HL-60/S4 (cell line): ENCODE measurements around the gene ELK3.

ENCODE experiments used
- in situ Hi-C: fragments of 300-500 bp; cut with MboI; formaldehyde crosslinking; loops from 2 replicates; pipeline ENCODE4 v1.14.3; 2022; ENCODE audit warnings: low sequenced_read_pairs

Gene ELK3

DNA sequence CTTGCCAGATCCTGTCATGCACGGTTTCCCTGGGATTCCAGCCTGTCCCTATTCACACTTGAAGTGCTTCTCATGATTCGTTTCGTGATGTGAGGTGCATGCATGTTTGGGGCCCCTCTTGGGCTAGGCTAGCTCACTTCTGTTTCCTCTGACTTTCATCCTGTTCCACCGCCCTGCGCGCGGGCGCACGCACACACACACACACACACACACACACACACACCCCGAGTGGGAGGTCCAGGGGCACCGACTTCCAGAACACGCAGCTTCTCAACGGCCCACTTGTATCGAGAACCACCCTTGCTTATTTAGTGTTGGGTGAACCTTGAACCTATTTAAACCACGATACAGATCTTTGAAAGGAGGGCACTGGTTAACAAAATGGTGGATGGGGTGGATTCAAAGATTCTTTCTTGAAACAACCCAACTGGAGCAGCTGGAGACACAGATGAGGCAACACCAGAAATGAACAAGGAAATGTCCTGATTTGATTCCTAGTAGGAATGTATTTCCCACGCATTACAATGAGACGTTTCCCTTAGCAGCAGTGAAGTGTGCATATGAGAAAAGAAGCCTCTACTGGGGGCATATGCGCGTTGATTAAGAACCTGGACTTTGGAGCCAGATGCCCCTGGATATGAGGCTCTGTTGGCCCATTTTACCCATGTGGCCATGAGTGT is 16.3 kb downstream of the ELK3 start:
- in situ Hi-C loops: loop anchor here (10.0 kb wide), 1 partner anchor 304 kb away; no protein-coding TSS in a partner anchor

DNA sequence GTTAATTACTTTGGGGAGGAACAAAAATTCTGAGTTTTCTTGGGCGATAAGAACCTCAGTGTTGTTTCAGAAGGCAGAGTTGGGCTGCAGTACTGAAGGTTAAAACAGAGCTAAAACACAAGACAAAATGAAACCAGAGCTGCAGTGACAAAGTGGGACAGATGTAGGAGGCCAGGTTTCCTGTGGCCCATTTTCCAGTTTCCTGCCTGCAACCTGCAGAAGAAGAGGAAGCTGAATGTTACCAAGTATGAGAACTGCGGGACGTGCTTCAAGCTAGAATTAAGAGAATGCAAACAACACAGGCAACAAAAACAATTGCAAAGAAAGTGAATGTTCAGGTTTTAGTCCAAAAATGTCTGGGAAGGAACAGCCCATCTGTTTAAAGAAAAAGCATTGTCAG is 17.8 kb downstream of the ELK3 start:
- in situ Hi-C loops: loop anchor here (10.0 kb wide), 1 partner anchor 303 kb away; no protein-coding TSS in a partner anchor

DNA sequence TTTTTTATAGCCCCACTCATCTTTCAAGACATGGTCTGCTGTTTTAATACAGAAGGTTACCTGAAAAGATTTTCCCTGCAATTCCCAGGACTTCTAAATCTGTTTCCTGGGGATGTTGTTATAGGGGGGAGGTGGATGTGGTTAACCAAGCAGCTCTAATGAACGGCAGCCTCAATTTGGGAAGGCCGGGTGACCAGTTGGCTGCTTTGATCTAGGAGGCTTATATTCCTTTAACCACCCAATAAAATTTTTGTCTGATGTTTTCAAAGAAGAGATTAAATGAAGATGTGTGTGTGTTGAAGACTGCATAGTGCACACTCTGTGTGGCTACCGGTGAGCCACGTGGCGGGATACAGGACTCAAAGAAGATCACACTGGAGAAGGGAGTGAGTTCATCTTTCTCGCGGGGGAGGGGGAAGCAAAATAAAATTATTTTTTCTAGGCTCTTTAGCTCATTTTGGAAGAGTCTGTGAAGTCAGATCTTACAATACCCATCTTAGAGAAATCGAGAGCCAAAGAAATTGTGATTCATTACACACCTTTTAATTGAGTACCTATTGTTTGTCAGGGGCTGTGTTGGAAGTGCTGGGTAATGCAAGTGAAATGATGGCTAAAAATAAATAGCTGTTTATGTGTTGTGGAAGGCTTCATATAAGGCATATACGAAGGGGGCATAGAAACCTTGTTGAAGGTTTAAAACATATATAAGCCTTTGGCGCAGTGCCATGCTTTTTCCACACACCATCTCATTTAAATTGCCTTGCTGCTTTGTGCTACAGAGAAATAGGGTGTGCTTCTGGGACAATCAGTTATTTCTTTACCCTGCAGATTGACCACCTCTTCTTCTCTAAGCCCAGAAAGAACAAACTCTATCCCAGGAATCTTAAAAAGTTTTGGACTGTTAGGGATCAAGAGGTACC is 18.5 kb downstream of the ELK3 start:
- in situ Hi-C loops: loop anchor here (10.0 kb wide), 1 partner anchor 302 kb away; no protein-coding TSS in a partner anchor

DNA sequence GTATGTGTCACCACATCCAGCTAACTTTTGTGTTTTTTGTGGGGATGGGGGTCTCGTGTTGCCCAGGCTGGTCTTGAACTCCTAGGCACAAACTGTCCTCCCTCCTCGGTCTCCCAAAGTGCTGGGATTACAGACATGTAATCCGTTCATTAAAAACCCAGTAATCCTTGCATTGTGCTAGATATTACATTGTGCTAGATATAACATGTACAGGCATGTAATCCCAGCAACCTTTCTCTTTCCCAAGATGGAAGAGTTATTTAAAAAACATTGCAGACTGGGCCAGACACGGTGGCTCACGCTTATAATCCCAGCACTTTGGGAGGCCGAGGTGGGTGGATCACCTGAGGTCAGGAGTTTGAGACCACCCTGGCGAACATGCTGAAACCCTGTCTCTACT is 19.7 kb downstream of the ELK3 start:
- in situ Hi-C loops: loop anchor here (10.0 kb wide), 1 partner anchor 301 kb away; no protein-coding TSS in a partner anchor

DNA sequence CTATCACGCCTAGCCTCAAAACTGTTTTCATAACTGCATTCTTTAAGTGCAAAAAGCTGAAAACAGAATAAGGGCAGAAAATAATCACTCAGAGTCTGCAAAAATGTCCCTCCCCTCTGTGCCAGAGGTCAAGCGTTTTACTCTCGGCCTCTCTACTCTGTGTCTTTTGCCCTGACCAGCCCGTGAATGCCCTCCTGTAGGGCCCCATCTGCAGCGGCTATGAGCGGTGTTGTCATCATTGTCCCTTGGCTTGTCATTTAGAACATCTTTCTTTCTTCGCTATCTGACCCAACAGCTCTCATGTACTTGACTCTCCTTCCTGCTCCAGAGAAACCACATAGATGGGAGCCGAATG is 21.7 kb downstream of the ELK3 start:
- in situ Hi-C loops: loop anchor here (10.0 kb wide), 1 partner anchor 299 kb away; no protein-coding TSS in a partner anchor

DNA sequence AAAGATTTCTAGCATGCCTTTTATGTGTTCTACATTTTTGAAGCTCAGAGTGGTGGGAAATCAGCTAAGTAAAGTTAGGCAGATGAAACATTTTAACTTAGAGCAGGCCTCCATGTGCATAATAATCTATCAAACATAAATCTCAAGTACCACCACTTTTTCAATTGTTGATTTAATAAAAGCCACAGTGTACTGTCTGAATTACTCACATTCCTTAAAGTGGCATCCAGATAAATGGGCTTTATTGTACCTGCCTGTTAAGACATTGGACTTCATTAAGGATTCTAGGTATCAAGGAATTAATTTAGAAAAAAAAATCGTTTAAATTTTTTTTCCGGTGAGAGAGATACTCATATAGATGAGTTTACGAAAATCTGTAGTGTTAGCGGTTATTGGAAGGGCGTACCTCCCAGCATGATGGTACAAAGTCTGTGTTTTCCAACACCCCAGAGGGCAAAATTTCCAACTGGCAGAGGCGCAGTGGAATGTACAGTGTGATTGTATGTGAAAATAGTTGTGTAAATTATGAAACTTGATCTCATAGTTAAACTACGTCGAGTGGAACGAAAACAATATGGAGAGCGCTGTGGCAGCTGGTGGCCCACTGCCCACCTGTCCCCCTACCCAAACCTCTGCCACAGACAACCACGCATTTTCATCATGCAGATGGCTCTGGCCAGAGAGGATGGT is 25.0 kb downstream of the ELK3 start:
- in situ Hi-C loops: loop anchor here (10.0 kb wide), 1 partner anchor 296 kb away; no protein-coding TSS in a partner anchor

DNA sequence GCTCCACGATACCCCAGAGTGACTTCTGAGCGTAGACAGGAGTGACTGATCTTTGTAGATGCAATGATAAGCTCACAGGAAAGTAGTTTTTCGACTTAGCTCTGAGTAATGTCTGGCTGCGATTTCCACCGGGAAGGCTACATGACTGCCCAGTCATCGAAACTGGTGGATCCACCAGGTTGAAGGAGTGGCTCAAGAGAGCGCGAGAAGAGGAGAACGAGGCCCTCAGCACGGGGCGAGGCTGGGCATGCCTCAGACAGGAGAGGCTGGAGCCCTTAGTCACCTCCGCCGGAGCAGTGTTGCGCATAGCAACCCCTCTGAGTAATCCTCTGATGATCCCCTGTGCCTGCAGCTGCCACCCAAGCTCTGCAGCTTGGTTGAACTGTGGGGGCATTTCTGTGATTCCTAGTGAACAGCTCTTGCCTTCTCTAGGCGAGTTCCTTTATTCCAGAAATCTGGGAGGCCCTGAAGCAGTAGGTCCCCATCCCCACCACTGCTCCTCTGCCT is 25.6 kb downstream of the ELK3 start:
- in situ Hi-C loops: loop anchor here (10.0 kb wide), 1 partner anchor 295 kb away; no protein-coding TSS in a partner anchor

DNA sequence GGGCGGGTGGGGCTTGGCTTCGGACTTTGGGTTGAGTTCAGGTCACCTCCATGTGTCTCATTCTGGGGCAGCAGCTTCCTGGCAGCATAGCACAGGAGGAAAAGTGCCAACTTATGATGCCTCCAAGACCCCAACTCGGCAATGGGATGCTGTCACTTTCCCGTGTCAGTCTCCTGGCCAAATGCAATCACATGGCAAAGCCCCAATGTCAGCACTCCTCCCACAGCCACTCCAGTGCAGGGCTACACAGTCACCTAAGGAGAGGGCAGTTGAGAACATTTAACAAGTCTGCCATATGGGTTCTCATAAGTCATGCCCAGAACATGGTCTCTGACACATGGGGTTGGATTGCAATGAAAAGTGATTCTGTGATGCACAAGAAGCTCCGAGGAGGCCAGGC is 26.7 kb downstream of the ELK3 start:
- in situ Hi-C loops: no loop called here

DNA sequence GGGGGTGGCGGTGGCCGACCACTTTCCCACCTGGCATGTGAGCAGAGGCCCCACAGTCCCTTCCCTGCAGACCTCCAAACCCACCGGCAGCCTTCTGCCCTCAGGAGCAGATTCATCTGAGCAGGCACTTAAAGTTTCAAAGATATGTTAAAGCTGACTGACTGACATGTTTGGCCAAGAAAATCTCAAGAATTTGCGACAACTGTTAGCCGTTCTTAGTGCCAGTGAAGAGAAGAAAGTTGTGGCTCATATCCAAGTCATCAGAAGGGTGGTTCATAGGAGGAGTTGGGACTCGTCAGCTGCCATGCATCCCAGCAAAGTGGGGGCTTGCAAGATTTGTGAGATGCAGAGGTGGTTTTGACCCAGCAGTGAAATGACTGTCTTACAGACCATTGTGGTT is 27.2 kb downstream of the ELK3 start:
- in situ Hi-C loops: no loop called here

DNA sequence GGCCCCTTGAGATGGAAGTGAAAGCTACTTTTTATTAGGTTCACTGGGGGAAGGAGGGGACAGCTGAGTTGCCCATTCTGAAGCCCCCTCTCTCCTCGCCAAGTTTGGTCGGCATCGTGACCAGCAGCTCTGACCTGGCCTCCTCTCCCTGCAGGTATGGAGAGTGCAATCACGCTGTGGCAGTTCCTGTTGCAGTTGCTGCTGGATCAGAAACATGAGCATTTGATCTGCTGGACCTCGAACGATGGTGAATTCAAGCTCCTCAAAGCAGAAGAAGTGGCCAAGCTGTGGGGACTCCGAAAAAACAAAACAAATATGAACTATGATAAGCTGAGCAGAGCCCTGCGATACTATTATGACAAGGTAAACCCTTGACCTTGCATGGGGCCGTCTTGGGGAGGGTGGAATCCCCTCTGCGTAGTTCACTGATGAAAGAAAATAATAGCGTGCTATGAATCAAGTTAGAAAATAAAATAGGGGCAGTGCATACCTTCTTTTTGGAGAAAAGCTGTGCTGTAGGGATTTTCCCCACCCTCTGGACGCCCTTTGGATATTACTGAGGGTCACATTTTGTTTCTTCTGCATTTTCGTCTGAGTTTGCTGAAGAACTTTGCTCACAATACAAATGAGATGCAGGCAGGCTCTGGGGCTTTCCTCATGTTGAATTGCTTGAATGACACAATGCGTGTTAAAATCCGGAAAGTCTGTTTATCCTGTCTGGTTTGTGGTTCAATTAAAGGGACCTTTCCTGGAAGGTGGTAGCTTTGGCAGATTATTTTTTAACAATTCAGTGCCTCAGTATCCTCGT is 29.4 kb downstream of the ELK3 start:
- in situ Hi-C loops: no loop called here

DNA sequence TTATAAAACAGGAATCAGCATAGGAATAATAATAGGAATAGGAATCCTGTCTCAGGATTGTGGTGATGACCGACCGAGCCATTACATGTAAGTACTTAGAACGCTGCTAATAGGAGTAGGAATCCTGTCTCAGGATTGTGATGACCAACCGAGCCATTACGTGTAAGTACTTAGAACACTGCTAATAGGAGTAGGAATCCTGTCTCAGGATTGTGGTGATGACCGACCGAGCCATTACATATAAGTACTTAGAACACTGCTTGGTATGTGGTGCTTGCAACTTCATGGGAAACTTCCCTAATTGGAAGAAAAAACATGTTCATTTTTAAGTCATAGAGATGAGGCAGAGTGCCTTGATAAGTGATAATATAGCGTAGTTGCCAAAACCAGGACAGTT is 30.0 kb downstream of the ELK3 start:
- in situ Hi-C loops: no loop called here

DNA sequence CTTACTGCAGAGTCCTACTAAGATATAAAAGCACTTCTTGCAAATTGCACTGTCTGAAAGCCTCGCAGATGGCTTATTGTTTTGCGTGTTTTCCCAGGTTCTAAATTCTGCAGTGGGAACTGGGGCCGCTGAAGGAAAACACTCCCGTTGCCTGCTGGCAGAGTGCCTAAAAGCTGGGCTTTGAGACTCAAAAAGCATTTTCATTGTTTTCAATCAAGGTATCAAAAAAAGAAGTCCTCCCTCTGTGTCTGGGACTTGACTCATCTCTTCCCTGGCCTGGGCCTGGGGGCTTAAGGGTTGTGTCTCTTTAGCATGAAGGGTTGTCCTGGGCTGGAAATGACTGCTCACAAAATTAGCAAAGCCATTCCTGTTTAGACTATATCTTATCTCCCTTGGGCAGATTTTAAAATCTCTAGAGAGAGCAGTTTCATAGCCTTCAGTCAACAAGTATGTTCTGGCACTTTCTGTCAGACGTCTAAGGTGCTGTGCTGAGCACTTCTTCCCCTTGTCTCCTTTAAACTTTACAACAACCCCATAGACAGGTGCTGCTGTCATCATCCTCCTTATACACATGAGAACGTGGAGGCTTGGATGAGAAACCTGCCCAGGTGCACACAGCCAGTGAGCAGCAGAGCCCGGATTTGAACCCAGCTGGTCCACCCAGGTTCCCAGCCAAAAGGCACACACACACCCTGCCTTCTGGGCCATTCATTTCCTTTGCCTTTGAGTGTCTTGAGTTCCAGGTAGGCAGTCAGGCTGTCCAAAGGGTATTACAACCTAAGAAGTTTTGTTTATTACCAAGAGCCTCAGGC is 31.1 kb downstream of the ELK3 start:
- in situ Hi-C loops: no loop called here

DNA sequence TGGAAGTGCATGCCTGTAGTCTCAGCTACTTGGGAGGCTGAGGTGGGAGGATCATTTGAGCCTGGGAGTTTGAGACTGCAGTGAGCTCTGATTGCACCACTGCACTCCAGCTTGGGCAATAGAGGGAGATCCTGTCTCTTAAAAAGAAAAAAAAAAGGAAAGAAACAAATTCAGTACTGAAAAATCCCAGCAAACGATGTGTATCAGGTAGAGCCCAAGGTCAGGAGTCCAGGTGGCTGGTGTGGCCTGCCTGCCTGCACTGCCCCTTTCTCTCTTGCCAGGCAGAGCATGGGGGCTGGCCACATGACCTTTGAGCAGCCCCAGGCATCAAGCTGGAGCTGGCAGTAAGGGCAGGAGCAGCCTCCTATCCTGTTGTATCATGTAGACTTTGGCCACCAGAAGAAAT is 31.8 kb downstream of the ELK3 start:
- in situ Hi-C loops: no loop called here

DNA sequence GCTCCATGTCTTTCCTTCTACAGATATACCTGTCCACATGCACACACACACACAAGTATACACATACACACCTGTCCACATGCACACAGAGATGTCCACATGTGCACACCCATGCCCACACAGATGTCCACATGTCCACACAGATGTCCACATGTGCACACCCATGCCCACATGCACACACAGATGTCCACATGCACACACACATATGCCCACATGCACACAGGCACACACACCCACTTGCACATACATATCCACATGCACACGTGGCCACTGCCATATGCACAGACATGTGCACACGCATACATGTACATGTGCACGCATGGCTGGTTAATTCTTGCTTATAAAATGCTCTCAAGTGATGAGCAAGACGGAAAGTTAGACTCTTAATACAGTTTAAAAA is 32.2 kb downstream of the ELK3 start:
- in situ Hi-C loops: no loop called here

DNA sequence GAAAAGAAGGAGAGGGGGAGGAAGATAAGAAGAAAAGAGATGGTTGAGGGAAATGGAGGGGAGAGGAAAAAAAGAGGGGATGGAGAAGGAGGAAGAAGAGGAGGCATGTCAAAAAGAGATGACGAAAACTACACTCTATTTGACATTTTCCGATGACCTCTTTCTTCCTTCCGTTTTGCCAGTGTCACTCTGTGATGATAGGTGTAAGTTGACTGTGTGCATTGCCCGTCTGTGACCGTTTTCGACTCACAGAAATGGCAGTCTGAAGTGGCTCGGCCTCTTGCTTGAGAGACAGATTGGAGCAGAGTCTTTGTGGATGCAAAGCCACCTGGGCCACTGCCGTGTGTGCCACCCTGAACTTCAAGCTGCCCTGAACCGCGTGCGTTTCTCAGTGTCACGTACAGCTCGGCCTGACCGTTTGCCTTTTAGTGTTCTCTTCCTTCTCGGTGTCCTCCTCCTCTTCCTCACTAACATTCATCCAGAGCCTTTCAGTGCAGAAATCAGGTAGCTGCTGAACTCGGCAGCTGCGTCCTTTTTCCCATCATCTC is 32.7 kb downstream of the ELK3 start:
- in situ Hi-C loops: no loop called here

DNA sequence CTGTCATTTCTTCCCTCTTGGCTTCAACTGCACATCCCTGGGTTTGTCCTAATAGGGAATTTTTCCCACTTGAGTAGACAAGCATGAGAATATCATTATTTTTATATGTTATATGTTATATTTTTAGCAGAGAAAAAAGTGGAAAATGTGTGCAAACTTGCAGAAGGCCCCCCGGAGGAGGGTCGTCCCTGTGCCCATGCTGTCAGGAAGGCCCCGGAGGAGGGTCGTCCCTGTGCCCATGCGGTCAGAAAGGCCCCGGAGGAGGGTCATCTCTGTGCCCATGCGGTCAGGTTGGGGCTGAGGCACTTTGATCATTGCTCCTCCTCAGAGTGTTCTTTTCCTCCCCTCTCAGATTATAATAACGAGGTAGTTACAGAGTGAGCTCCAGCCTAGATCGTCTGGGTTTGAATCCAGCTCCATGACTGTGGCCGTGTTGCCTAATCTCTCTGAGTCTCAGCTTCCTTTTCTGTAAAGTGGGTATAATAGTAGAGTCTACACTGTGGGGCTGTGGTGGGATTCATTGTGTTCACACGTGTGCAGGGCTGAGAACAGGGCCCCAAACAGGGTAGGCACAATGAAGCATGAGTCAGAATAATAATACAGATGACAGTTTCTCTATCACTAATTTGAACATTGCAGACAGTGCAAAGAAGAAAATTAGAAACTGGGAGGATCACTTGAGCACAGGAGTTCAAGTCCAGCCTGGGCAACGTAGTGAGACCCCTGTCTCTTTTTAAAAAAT is 33.4 kb downstream of the ELK3 start:
- in situ Hi-C loops: no loop called here

DNA sequence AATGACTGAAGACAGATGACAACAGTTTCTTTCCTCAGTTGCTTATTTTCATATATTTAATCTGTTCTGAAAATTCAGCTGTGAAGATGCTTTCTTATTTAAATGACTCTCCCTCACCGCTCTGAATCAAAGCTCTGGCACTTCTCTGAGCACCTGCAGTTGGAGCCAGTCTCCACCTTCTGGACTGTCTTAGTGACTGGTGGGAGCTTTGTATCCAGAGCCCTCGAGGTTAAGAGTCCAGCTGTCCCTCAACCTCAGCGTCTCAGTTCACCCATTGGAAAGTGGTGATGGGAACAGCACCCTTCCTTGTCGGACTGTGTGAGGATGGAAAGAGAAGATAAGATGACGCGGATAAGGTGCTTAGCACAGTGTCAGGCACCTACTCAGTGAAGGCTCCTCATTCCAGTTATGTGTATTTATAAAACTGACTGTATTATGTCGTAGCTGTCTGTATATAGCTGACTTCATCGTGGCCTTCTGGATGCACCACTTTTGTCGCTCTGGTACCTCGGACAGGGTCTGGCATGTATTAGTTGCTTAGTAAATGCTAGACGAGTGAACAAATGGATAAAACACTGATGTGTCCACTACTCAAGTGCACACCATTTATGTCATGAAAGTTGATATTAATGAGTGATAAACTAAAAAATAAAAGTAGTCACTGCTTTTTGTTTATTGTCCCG is 34.5 kb downstream of the ELK3 start:
- in situ Hi-C loops: no loop called here

DNA sequence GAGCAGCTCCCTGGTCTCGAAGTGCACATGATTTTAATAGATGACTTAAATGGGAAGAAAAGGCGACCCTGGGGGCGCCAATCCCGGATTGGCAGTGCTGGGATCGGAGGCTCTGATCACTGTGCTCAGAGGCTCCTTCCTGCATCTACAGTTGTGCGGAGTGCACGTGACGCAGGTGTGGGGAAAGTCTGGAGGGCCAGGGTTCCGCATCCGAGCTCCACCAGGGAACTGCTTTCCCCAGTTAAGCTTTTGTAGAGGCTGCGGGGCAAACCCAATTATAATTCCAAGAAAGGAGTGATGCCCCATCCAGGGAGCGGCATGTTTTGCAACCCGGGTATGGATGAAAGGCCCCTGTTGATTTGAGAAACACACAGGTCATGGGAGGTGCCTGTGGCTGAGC is 36.5 kb downstream of the ELK3 start:
- in situ Hi-C loops: no loop called here
